GM21526 (cell line): Measurements from ENCODE around the gene IQCK.

Source experiments
- ATAC-seq: cut with Tn5 transposase; IDR thresholded peaks from one replicate; pipeline ENCODE4 v1.9.1; 2021; ENCODE audit warnings: moderate library complexity; ENCODE audit not compliant: unreplicated experiment, low FRiP score

The IQCK gene

DNA sequence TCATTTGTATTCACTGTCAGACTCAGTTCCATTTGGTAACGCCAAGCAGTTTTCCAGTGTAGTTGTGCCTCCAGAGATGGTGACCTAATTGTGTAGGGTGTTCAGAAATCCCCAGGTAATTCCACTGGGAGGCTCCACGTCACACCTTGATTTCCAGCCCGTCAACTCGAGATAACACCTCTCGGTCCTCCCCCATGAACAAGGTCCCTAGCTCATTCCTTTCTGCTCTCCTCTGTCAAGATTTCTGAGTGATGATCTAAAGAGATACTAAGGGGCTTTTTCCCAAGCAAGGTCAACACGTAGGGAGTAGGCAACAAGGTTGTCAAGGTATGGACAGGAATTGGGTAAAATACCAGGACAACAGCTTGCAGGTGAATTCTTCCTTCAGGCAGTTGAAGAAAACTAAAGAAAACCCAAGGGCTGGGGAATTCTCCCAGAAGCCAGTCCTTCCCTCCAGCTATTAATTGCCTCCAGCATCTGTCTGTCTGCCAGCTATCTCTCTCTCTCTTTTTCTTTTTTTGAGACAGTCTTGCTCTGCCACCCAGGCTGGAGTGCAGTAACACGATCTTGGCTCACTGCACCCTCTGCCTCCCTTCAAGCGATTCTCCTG lies 135.2 kb downstream of the IQCK start:
- no peak for ATAC-seq

DNA sequence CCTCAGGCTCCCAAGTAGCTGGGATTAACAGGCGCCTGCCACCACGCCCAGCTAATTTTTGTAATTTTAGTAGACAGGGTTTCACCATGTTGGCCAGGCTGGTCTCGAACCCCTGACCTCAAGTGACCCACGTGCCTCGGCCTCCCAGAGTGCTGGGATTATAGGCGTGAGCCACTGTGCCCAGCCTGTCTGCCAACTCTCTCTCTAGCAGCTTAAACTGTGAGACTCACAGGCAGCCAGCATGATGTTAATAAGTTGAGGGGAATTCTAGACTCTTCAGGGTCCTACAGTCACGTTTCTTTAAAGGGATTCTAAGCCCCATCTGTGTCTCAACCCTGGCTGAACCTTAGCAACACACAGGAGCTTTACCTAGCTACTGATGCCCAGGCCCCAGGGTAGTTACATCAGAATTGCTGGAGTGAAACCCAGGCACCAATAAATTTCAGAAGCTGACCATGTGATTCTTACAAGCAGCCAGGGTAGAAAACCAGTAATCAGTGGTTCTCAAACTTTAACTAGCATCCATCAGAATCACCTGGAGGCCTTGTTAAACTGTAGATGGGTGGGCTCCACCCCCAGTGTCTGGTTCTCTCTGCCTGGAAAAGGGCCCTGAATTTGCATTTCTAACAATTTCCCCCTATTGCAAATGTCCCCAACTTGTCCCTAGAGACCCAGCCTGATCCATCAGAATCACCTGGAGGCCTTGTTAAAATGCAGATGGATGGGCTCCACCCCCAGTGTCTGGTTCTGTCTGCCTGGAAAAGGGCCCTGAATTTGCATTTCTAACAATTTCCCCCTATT lies 135.9 kb downstream of the IQCK start:
- ATAC-seq = no peak

DNA sequence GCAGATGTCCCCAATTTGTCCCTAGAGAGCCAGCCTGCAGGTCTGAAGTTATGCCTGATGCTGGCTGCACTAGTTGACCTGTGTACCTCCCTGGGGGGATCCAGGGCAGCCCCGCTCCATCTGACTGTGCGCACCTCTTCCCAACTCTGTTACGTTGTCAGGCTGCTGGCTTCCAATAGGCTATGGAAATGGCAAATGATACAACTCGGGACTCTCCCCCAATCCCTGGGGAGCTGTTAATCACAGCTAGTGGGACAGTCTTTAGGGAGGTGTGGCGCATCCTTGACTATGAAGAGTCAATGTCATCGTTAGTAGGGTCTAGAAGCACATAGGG lies 136.4 kb downstream of the IQCK start:
- no peak for ATAC-seq

DNA sequence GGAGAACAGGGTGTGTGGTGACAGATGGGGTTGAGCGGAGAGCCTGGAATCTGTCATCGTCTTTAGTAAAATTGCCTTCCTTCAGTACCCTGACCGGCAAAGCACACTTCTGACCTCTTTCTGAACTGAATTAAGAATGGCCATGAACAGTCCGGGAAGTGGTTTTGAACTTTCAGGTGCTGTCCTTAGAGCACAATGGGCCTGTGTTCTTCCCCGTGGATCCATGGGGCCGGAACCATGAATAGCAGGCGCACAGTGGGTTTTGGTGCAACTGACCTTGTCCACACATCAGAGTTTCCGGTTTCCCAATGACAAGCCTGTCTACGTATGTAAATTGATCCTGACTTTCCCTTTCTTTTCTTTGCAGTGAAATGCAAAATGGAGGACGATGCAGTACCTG lies 138.0 kb downstream of the IQCK start:
- ATAC-seq = no peak

DNA sequence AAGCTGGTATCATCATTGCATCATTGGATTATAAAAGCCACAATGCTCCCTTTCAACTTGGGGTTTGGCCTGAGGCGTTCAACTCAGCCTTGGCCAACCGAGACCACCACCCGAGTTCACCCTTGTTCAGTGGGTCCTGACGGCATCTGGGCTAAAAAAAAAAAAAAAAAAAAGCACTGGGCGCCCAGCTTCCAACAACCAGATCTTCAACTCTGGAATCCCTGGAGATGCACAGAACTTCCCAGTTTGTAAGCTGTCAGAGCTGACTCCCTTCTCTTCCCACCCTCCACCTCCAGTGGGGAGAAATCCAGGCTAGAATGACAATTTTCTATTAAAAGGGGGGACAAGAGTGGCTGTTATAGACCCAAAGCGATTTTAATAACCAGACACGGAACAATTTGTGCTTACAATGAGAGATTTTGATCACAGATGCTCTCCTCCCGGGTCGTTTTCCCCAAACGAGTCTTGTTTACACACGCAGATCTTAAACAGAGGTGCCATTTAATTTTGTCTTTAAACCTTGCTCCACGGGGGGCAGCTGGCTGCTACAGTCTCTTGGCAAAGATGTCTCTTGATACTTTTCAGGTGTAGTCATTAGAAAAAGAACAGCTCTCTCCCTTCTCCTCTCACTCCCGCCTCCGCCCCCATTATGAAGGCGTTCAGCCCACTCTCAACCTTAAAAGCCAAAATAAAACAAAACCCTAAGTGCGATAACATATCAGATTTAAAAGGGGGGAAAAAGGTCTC lies 139.7 kb downstream of the IQCK start:
- no peak for ATAC-seq

DNA sequence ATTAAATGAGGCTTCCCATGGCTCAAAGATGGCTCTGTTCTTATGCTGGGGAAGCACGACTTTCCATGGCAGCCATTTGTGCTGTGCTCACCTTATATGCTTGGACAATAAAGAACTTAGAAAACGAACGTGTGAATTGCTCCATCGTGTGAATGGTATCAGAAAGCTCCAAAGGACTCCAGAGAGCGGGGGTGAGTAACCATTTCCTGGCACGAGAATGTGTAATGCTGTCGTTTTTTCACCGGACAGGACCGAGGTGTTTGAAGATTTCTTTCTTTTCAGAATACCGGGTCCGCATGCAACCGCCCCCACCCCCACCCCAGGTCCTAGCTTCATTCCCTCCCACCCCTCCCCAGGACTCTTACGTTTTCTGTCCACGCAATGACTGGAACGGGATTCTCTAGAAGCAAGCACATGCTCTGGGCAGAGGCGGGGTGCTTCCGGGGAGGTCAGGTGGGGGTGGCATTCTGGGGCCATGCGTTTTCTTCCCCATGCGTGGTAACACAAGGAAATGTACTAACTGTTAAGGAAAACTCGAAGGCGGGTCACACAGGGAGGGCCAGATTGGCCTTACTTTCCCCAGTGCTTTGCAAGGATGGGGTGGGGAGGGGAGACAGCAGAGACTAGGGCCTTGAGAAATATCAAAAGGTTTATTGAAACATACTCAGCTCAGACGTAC lies 140.4 kb downstream of the IQCK start:
- ATAC-seq = no peak

DNA sequence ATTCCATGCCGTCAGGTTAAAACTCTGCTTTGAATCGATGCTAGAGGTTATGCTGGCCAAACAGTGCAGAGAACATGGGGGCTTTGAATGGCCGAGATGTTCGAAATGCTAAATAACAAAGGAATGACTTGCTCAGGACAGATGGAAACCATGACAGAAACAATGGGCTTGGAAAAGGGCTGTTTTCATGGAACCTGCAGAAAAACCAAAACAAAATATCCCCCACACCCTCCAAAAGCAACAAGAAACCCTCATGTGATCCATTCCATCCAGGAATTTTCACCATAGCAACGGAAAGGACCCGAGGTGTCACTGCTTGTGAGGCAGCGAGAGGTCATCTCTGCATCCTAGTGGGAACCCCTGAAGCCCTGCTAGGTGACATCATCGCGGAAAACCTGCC lies 141.1 kb downstream of the IQCK start:
- no peak for ATAC-seq

DNA sequence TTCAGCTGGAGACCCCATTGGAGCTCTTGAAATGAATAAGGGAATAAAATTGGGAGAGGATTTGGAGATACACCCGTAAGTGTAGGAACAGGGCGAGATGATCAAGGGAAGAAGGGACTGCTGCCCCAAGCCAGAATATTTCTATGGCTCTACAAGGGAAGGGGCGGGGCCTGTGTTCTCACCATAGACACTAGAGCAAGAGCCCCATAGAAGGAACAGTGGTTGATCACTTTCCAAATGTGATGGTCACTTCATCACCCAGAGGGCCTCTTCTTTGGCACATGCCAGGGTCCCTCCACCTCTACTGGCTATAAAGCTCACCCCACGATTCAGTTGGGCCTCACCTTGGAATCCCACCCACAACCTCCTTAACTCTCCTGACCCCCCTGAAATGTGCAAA lies 141.5 kb downstream of the IQCK start:
- no peak for ATAC-seq

DNA sequence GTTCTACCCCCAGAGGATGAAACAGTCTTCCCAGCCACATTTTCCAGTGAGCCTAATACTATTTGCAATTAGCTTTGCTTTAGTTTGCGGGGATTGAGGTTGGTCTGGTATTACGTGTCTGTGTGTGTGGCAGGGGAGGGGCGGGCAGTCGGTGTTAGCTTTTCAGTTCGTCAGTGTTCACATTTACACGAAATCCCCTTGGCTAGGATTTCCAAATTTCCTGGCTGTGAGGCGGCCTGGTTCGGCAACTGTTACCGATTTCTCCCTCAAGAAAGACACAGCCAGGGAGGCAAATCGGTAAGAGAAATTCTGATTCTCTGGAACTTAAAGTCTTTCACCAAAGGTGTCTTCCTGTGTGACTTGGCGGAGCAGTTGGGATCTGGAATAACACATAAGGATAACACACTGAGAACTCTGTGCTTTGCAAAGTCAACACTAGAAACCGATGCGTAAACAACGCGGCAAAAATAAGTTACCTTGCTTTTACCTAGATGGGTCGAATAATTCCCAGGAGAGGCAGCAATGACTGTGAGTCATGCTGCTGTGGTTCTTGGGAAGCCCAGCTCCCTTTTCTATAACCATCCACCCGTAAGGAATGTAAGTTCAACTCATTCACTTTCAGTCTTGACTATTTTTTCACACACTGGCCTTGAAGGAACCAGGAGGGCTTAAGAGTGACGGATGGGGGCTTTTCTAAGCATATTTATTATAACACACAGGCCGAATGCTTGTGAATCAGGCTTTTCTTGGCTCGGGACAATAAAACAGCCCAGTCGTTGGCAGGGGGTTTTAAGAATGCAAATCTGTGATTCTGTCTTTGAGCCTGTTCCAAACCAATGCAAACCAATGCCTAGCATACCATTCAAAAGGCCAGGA lies 142.3 kb downstream of the IQCK start:
- no peak for ATAC-seq

DNA sequence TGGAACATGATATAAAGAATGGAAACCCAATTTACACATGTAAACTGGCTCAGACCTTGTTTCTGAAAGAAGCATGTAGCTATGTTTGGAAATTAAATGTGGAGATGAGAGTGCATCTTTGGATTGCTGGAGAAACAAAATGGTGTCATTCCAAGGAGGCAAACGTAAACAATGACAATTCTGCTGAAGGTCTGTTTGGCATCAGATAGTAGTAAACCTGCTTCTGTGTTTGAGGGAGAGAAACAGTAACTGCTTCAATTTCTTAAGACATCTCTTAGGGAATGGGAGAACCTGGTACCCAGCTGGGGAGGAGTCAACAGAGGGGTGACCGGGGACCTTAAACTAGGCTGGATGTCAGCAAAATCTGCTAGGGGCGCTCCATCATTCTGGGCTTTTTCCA lies 143.1 kb downstream of the IQCK start:
- ATAC-seq = no peak

DNA sequence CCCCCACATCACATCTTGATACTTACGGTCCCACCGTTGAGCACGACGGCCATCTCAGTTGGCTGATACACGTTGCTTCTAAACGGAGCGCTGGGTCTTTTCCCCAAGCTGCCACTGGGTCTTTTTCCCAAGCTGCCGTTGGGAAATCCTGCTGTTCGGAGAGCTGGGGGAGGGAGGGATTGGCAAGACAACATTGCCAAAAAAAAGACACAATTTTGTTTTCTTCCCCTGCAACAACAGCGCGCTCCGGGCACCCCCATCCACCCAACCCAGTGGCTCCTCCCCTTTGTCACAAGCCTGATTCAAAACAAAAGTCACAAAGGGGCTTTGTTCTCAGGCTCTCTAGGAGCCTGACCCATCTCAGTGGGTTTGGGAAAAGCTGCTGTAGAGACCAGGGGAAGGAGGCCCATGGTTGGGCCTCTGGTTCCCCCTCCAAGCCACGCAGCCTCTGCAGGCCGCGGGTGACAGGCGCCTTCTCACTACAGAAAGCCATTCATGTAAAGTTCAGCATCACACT lies 143.8 kb downstream of the IQCK start:
- no peak for ATAC-seq

DNA sequence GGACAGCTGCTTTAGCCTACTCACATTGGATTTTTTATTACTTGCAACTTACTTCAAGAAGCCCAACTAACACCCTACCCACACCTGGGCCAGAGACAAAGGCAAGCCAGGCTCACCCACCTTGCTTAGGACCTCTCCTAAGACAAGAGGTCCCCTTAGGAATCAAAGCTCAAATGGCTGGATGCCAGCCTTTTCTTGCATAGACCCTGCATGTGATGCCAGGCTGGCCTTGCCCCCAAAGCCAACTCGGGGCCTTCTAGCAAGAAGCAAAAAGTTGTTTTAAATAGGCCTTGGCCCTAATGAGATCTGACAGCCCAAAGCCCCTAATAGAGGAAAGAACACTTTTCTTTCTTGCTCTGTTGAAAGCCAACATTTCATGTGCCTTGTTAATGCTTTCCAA lies 145.9 kb downstream of the IQCK start:
- ATAC-seq = no peak

DNA sequence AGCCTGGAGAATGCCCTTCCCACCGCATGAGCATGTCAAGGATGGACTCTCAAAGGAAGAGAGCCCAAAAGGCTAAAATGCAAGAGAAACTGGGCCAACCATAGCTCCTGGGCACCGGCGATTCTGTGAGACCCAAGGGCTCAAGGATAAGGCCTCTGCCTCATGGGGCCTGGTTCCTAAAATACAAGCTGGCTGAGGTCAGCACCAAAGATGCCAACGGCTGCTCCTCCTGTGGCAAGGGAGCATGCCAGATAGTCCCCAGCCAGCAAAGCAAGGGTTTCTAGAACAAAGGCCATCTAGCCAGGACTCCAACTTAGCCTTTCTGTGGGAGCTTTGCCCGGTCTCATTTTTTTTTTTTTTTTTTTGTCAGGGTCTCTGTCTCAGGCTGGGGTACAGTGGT lies 146.5 kb downstream of the IQCK start:
- ATAC-seq = no peak

DNA sequence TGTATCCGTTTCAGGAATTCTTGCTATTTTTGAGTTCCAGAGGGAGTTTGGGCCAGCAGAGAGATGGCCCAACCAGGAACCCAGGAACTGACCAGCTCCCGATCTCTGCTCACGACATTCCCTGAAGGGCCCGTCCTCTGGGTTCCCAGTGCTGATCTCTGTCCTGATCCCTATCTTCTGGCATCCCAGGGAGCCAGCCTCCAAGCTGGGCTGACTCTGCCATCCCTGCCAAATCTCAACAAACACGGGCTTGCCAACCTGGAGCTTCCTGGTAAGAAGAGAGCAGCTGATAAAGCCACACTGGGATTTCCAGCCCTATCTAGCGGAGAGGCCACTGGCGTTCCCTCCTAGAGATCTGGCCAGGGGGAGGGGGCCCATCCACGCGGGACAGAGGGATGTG lies 150.3 kb downstream of the IQCK start:
- ATAC-seq = no peak

DNA sequence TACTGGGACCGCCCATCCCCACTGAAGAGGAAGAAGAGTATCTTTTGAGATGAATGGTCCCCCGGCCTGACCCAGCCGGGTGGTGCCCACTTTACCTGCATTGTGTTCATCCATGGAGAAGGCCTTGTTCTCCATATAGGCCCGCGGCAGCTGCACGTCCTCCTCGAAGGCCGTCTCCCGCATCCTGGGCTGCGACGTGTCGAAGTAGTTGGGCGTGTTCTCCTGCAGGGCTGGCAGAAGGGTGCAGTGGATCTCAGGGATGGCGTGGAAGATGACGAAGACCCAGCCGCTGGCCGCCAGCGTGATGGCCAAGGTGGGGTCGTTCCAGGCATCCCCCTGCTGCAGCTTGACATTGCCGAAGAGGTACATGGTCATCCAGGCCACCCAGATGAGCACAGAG lies 153.7 kb downstream of the IQCK start:
- ATAC-seq = no peak

DNA sequence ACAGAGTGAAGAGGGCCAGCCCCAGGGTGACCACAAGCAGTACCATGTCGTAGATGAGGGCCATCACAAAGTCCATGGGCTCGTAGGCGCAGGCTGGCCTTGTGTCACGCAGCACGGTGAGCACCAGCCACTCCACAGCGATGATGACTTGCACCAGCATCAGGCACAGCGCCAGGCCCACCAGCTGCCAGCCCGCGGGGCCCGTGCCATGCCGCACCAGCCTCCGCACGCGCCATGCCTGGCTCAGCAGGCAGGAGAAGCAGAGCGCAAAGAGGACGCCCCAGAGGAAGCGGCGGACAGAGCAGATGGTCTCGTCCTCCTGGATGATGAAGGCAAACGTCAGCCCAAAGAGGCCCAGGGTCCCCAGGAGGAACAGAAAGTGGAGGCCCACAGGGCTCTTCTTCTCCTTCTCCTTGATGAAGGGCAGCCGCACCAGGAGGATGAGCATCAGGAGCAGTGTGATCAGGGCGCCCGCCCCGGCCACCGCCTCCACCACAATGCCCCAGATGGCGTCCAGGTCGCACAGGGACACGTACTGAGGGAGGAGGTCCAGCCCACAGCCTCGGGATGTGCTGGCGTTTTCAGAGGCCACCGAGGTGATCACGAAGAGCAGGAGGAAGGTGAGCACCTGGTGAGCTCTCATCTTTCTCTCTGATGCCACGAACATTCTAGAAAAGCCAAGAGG lies 154.2 kb downstream of the IQCK start:
- no peak for ATAC-seq

DNA sequence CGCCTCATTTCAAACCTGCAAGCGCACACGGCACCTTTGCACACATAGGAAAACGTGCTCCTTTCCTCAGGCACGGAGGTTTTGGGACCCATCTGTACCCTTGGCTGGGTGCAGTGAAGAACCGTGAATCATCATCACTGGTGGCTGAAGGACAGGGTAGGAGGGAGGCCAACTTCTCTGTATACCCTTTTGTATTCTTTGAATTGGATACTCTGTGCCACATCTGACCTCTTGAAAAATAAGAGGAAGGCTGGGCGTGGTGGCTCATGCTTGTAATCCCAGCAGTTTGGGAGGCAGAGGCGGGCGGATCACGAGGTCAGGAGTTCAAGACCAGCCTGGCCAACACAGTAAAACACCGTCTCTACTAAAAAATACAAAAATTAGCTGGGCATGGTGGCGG lies 154.9 kb downstream of the IQCK start:
- ATAC-seq = no peak

DNA sequence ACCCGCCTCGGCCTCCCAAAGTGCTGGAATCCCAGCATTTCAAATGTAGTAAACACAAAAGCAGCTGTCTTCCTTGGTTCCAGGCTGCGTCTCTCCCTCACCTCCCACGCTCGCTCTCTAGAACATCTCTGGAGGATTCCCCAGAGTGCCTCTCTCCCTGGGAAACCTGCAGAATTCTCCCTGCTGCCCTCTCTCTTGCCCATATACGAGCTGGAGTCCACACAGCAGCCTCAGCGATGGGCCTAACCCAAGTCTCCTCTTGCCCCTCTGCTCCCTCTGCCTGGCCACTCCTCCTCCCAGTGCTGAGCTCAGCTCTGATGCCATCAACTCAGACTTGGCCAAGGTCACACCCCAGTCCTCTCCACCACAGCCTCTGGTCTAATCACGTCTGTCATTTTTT lies 156.0 kb downstream of the IQCK start:
- ATAC-seq = no peak

DNA sequence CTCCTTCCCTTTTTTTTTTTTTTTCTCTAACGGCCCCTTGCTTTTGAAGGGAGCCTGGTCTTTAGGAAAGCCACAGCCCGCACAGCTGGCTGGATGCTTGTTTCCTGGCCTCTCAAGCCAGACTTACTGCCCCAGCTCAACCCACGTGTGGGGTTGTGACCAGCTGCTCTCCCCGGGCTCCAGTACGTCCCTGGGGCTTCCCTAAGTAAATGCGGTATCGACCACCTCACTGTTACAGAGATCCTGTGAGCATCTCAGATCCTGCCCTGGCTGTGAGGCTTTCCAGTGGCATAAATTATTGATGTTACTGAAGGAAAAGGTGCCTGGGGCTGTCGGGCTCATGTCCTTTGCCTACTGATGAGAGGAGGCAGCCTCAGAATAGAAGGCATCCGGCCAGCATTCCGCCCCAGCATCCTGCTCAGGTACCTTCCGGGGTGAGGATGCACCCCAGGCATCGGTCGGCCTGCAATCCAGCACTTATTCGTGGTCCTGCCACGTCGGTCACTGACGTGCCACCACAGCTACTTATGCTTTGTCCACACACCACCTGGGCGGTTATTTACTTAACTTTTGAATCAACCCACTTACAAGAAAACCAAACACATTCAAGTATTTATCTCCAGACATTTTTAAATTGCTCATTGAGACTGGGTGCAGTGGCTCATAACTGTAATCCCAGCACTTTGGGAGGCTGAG lies 156.9 kb downstream of the IQCK start:
- no peak for ATAC-seq
